Body of pancreas (tissue), 4 donors: Measurements from ENCODE around the gene AUTS2. TPM values are rescaled to one million over a fixed set of nuclear protein-coding genes. Genes with fewer than 3 reads are reported as not detected.

ENCODE experiments used
- ATAC-seq: fragments of 150-250 bp; one replicate; pipeline ENCODE4 v1.9.1; 2016
- DNase-seq, 4 donors: peaks; one replicate each; pipeline ENCODE4 v3.0.0-alpha.2; 2019
- H3K27ac ChIP-seq, 4 donors: fragments of 200-600 bp; sonication (generic); 1 replicate in 3 of 4; 2 replicates in 1 of 4; pipeline versions ENCODE4 v1.5.1 to v1.6.1; 2016 to 2019; ENCODE audit warnings: mild to moderate bottlenecking in 1 of 4, mixed read lengths in 1 of 4, moderate library complexity in 1 of 4
- H3K27me3 ChIP-seq, 2 donors: fragments of 200-600 bp; sonication (generic); one replicate each; pipeline ENCODE4 v1.6.0; 2016; ENCODE audit warnings: mild to moderate bottlenecking in 1 of 2
- H3K36me3 ChIP-seq, 2 donors: fragments of 200-600 bp; sonication (generic); replicated peaks in 1 of 2; 2 replicates each; pipeline ENCODE4 v1.5.1; 2016; ENCODE audit warnings: low read depth in 2 of 2; ENCODE audit not compliant: insufficient read depth in 1 of 2
- H3K4me1 ChIP-seq: fragments of 200-600 bp; sonication (generic); one replicate; pipeline ENCODE4 v1.6.0; 2016
- H3K4me3 ChIP-seq, 2 donors: fragments of 200-600 bp; sonication (generic); 1 replicate in 1 of 2; 2 replicates in 1 of 2; pipeline ENCODE4 v1.5.1; 2016 to 2019
- H3K9me3 ChIP-seq, 3 donors: fragments of 200-600 bp; sonication (generic); 1 replicate in 2 of 3; 2 replicates in 1 of 3; pipeline ENCODE4 v1.5.1; 2016
- POLR2A ChIP-seq, 3 donors: fragments of 450-650 bp; IDR thresholded peaks; one replicate each; pipeline ENCODE4 v1.6.1; 2016; ENCODE audit warnings: antibody characterized with exemption in 3 of 3, mild to moderate bottlenecking in 2 of 3
- WGBS, 2 donors: methylation state at CpG; one replicate each; pipeline ENCODE4 v1.1.5; 2017; 5-methylcytosine and 5-hydroxymethylcytosine counted together
- intact Hi-C: fragments of 100-400 bp; cut with DNase I; formaldehyde crosslinking; loops from one replicate; pipeline ENCODE4 v1.15.1; 2023
- total RNA-seq, 2 donors: library from RNA; depleted of rRNA; stranded (reverse); fragments of >200 nt; gene quantifications; one replicate each; pipeline ENCODE4 v1.1.0, GENCODE V29; 2016
- TF ChIP-seq, protein P1 (sequence below), 7 experiments: fragments of 450-650 bp in 4 of 7; fragments of 200-600 bp in 3 of 7; sonication (generic) in 3 of 7; IDR thresholded peaks; one replicate each; pipeline ENCODE4 v1.5.1; 2016 to 2019; ENCODE audit warnings: antibody characterized with exemption in 7 of 7

AUTS2 gene
- total RNA-seq, 2 donors from 2014 or later = 11.7 to 18.5 TPM

DNA sequence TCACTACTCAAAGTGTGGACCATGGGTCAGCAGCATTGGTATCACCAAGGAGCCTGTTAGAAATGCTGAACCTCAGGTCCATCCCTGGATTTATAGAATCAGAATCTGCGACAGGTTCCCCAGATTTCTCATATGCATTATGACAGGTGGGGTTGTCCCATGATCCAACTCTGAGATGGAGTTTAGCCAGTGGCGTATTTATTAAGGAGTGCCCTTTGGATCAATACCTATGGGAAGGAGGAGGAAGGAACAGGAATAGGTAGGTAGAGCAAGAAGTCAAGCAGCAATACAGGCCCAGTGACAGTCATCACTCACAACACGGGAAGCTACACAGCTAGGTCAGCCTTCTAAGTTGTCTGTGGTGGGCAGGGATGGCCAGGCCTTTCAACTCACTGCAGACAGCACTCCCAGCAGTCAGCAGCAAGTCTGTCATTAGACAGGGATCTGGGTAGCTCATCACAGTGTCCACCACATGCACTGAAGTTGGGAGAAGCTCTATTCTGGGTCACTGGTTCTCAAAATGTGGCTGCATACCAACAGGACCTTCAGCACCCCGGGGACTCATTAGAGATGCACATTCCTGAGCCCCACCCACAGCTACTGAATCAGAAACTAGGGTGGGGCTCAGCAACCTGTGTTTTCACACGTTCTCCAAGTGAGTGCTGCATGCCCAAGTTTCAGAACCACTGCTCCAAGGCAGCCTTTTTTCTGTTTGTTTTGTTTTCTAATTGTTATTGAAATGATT lies 1001.3 kb downstream of the AUTS2 start:
- TF ChIP-seq, protein P1, sequence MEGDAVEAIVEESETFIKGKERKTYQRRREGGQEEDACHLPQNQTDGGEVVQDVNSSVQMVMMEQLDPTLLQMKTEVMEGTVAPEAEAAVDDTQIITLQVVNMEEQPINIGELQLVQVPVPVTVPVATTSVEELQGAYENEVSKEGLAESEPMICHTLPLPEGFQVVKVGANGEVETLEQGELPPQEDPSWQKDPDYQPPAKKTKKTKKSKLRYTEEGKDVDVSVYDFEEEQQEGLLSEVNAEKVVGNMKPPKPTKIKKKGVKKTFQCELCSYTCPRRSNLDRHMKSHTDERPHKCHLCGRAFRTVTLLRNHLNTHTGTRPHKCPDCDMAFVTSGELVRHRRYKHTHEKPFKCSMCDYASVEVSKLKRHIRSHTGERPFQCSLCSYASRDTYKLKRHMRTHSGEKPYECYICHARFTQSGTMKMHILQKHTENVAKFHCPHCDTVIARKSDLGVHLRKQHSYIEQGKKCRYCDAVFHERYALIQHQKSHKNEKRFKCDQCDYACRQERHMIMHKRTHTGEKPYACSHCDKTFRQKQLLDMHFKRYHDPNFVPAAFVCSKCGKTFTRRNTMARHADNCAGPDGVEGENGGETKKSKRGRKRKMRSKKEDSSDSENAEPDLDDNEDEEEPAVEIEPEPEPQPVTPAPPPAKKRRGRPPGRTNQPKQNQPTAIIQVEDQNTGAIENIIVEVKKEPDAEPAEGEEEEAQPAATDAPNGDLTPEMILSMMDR (IDR thresholded peaks at IDR 0.05) = no peak
- TF ChIP-seq POLR2A (IDR thresholded peaks at IDR 0.05) = no peak
- H3K27me3 ChIP-seq = no peaks in the 10 kb centered on the region
- no peak for DNase-seq
- no peak for ATAC-seq
- WGBS, 2 donors = 65 to 68% methylated on average over 5 of the region's 5 CpGs
- H3K4me1 ChIP-seq = peaks cover 11% of the 10 kb centered on the region
- intact Hi-C loops = no loop called here
- no peak overlapping the region for H3K27ac ChIP-seq
- peaks cover 0 to 7% (median 0%) of the 10 kb centered on the region in 3 donors for H3K9me3 ChIP-seq
- no peak overlapping the region for H3K4me3 ChIP-seq
- no peaks in the 10 kb centered on the region for H3K36me3 ChIP-seq

DNA sequence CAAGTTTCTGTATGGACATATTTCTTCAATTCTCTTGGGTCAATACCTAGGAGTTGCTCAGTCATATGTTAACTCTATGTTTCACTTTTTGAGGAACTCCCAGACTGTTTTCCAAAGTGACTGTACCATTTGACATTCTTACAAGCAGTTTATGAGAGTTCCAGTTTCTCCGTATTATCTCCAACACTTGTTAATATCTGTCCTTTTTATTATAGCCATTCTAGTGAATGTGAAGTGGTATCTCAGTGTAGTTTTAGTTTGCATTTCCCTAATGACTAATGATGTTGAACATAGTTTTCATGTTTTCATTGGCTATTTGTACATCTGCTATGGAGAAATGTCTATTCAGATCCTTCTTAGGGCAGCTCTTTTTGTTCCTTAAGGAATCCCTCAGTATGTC lies 1002.7 kb downstream of the AUTS2 start:
- no peaks in the 10 kb centered on the region for H3K27me3 ChIP-seq
- TF ChIP-seq, protein P1 (IDR thresholded peaks at IDR 0.05) = no peak
- no peak for TF ChIP-seq POLR2A (IDR thresholded peaks at IDR 0.05)
- H3K9me3 ChIP-seq = peaks cover 0 to 7% (median 0%) of the 10 kb centered on the region in 3 donors
- no peak overlapping the region for H3K4me3 ChIP-seq
- DNase-seq = no peak
- no peaks in the 10 kb centered on the region for H3K36me3 ChIP-seq
- intact Hi-C loops = no loop called here
- no peak for ATAC-seq
- WGBS, 2 donors = 96% methylated on average over 1 of the region's 1 CpG
- H3K27ac ChIP-seq = no peak overlapping the region
- H3K4me1 ChIP-seq = peaks cover 7% of the 10 kb centered on the region

DNA sequence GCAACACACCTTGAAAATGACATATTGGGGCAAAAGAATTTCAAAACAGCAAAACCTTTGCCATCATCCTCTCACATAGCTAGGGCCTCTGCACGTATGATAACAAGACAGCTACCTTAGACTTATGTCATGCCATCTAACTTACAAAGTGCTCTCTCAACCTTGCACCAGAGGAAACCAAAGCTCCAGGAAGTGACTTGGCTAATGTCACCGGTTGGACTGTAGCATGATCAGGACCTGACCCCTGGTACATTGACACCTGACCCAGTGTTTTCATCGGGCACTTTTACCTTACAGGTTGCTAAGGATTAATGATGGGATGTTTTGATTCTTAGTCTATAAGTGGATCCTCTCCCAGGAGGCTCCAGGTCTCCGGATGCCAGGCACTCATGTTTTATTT lies 1003.8 kb downstream of the AUTS2 start:
- Histone ChIP-seq H3K27me3 (no peaks in the 10 kb centered on the region), H3K4me3 (no peak overlapping the region), H3K9me3 (peaks cover 0 to 7% (median 0%) of the 10 kb centered on the region in 3 donors), H3K27ac (no peak overlapping the region), H3K4me1 (no peaks in the 10 kb centered on the region), H3K36me3 (no peaks in the 10 kb centered on the region)
- intact Hi-C loops = no loop called here
- DNase-seq (no peak), ATAC-seq (no peak)
- TF ChIP-seq, protein P1 (IDR thresholded peaks at IDR 0.05) = no peak
- TF ChIP-seq POLR2A (IDR thresholded peaks at IDR 0.05) = no peak
- 42 to 74% methylated on average over 4 of the region's 4 CpGs for WGBS, 2 donors

DNA sequence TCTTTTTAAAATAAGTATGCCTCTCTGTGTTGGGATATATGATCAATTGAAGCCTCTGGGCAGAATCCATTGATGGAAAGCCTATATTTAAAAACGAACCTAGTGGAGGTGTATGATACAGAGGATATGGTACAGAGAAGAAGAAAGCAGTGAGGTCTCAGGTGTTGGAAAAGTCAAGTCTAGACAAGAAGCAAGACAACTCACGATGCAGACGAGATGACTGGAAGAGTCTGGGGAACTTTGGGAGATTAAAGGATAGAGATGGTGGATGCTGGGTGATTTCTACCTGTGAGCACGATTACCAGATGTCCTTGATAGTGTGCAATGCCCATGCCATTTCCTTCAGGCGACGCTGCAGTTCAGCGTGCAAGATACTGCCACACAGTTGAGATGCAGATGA lies 1009.0 kb downstream of the AUTS2 start:
- intact Hi-C loops = no loop called here
- ATAC-seq = no peak
- WGBS, 2 donors = 74 to 80% methylated on average over 7 of the region's 7 CpGs

More for the DNA sequence above, 1009.0 kb downstream of the AUTS2 start:
- H3K27ac ChIP-seq = no peak overlapping the region
- no peaks in the 10 kb centered on the region for H3K36me3 ChIP-seq
- no peak for DNase-seq
- no peaks in the 10 kb centered on the region for H3K4me1 ChIP-seq
- no peaks in the 10 kb centered on the region for H3K27me3 ChIP-seq
- no peak for TF ChIP-seq POLR2A (IDR thresholded peaks at IDR 0.05)
- TF ChIP-seq, protein P1 (IDR thresholded peaks at IDR 0.05) = no peak
- no peaks in the 10 kb centered on the region for H3K9me3 ChIP-seq
- no peak overlapping the region for H3K4me3 ChIP-seq
